HG03135 (cell line): ENCODE measurements around the gene CKB.

ENCODE experiments used
- ATAC-seq: cut with Tn5 transposase; IDR thresholded peaks from one replicate; pipeline ENCODE4 v1.9.1; 2021; ENCODE audit warnings: mild to moderate bottlenecking, moderate library complexity; ENCODE audit not compliant: unreplicated experiment

The CKB gene

GRCh38 chr14:103522649-103523574 lies at the start of gene CKB:
Gene CKB, minus strand, starts transcription at chr14:103522830. Its CDS starts 337 bp downstream, at chr14:103522493.
- no peak for ATAC-seq

DNA sequence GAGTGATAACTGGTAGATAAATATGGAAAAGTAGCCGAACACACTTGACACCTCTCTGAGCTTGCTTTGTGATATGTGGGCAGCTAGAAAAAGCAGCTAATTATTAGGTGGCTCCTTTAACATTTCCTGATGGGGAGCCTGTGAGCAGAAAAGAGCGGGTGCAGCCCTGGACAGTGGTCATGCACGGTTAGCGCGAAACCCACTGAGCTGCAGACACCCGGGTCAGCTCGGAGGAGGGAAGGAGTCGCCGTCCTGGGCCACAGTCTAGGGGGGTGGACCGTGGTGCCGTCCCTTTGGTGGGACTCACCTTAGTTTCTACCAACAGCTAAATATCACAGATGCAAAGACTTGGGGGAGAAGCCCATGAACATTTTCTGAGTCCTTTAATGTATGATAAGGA lies 46.8 kb upstream of the CKB start:
- no peak for ATAC-seq

GRCh38 chr14:103568952-103569351 lies 46.3 kb upstream of the CKB start:
- no peak for ATAC-seq

DNA sequence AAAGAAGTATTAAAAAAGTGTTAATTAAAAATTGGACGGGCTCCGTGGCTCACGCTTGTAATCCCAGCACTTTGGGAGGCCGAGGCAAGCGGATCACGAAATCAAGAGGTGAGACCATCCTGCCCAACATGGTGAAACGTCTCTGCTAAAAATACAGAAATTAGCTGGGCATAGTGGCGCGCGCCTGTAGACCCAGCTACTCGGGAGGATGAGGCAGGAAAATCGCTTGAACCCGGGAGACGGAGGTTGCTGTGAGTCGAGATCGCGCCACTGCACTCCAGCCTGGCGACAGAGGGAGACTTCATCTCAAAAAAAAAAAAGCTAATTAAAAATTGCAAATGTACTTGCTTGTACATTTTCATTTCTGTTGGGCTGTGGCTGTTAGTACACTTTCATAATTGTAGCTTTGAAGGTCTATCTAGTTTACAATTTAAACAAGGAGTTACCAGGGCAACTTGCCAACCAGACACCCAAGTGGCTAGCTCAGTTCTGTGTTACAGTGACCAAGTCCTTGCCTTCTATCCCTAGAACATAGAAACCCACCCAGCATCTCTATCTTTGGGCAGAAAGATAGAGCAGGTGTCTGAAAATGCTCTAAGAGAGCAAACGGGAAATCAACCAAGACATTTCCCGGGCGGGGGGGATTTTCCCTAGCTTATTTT lies 41.3 kb upstream of the CKB start:
- no peak for ATAC-seq

GRCh38 chr14:103563226-103563620 lies 40.6 kb upstream of the CKB start:
- no peak for ATAC-seq

- ATAC-seq: peak; percentile 76
Observed at GRCh38 chr14:103562429-103563225, 40.0 kb upstream of the CKB start, which contains the start of the genes BAG5 and COA8. Gene BAG5, minus strand, starts transcription at chr14:103562657. Its CDS starts 1,493 bp downstream, at chr14:103561164. Gene COA8, plus strand, starts transcription at chr14:103562960. Its CDS starts 42 bp downstream, at chr14:103563002.

GRCh38 chr14:103562179-103562428 lies 39.5 kb upstream of the CKB start:
- peak; percentile 49 for ATAC-seq

DNA sequence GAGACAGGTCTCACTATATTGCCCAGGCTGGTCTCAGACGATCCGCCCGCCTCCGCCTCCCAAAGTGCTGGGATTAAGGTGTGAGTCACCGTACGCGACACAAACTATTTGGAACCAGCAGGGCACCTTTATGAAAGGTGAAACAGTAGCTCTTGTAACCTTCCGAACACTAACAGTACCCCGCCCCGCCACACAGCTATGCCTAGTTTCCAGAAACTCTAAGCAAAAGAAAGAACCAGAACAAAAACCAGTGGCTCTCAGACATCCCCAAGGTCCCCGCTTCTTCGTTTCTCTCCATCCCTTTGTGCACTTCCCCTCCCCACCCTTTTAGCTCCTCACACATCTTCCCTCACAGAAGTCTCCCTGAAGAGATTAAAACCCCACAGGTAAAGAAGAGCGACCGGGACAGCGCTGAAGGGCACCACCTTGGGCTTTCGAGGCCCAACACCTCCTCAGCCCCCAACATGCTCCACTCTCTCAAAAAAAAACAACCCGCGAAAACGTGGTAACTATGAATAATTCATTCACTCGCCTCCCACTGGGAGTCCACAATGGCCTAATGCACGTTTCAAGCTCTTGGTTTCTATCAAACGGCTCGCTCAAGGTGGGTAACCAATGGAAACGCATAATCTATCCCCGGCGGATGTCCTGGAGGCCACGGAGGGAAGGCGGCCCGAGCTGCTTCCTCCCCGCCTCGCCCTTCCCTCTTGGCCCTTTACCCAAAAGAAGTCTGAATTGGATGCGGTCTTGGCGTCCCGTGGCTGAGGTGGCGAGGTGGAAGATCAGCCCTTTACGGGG lies 39.0 kb upstream of the CKB start:
- peak; percentile 18 for ATAC-seq

GRCh38 chr14:103560691-103561090 lies 38.1 kb upstream of the CKB start:
- no peak for ATAC-seq

DNA sequence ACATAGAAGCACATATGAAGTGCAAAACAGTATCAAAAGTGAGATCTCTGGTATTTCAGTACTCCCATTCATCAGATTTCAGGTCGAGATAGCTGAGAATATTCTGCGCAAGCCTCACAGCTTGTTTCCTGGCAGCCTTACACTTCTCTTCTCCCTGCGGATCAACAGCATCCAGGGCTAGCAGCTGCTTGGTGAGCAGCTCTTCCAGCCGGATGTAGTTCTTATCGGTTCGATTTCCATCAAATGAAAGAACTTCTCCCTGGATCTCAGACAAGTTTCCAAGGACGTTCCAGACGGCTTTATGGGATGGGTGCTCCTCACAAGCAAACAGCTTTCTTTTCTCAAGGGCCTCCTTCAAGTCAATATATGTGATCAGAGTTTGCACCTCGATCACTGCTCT lies 37.1 kb upstream of the CKB start:
- no peak for ATAC-seq

DNA sequence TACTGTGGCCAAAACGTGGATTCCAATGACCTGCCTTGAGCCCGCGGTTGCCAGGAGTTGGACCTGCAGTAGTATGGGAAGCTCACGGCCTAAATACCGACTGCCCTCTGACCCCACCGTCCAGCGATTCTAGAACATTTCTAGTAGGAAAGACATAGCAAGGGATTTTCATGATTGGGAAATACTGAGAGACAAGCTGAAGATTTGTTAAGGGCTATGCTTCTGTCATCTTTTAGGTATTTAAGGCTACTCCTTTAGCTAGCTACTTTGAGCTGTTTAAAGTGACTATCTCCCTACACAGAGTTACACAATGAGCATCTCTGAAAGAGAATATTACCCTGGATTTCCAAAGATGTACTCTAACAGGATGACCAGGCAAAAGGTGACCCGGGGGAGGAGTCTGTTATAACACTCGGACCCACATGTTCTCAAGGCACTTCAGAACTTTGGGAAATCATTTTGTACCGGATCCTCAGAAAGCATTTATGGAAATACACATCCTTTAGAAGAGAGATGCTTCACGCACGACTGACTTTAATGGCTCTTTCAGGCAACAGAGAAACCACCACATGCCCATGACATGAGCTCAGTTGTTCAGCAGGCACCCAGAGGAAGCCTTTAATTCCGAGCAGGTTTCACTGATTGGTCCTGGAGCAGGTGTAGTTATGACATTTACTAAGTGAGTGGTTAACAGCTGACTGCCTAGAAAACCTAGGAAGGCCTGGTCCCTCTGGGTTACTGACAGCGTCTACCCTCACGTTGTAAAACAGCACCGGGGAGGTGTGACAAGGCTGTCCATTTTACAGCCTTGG lies 35.6 kb upstream of the CKB start:
- no peak for ATAC-seq

GRCh38 chr14:103556946-103557758 lies 34.5 kb upstream of the CKB start:
- no peak for ATAC-seq

GRCh38 chr14:103555559-103556337 lies 33.1 kb upstream of the CKB start:
- ATAC-seq: no peak

GRCh38 chr14:103552846-103553210 lies 30.2 kb upstream of the CKB start:
- no peak for ATAC-seq

DNA sequence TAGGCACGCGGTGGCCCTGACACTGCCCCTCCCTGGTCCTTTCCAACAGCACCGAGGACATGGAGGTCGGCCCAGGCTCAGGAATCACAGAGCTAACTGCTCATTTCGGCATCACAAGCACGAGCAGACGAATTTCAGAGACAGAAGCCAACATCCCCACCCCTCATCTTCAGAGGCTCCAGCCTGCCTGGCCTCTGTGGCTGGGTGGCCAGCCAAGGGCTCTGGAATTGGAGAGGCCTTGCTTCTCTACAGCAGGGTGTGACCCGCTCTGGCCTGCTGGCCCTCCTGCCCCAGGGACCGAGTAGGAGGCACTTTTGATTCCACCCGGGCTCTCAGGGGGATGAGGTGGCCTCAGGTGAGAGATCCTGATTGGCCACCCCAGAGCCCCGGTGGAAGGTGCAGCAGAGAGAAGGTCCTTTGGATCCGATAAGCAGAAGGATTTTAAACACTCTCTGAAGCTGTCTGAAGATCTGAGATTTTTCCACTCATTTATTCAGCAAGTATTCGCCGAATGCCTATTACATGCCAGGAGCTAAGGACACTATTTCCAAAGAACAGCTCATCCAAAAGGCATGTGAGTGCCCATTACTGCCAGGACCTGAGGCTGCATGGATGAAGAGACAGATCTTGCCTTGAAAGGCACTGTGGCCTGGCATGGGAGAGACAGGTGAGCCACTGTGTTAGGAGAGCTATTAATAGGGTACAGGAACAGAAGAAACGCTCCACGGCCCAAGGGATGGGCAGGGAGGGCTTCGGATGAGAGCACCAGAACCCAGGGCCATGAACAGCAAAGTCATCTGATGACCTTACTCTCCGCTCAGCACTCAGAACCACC lies 29.6 kb upstream of the CKB start:
- no peak for ATAC-seq

GRCh38 chr14:103551338-103551762 lies 28.7 kb upstream of the CKB start:
- no peak for ATAC-seq
